ENCODE measurements around the gene GPX3. TPM values are rescaled to one million over a fixed set of nuclear protein-coding genes. Genes with fewer than 3 reads are reported as not detected.

Gene GPX3
- total and polyA plus RNA-seq, 10 of the 15 experiments (the other 5 are each of a cell fraction or from before 2014, with no cell fraction given): 0.04 to 1.0 (median 0.15) TPM; not detected in 3

- ChIA-PET POLR2A (interaction anchor here (1.9 kb wide), 1 partner anchor 17 kb away, joined by 6 read pairs; no protein-coding TSS in a partner anchor), CTCF (interaction anchor here (1.7 to 3.6 kb wide), 4 partner anchors 10 to 48 kb away, joined by 9 to 23 read pairs (median 12); no protein-coding TSS in a partner anchor), RAD21 (ENCODE audit: unreplicated experiment) (interaction anchor here (1.1 to 2.0 kb wide), 3 partner anchors 15 to 49 kb away, joined by 3 to 18 read pairs (median 3); no protein-coding TSS in a partner anchor), SMC1A (ENCODE audit: uncharacterized antibody, unreplicated experiment) (interaction anchor here (1.0 to 10.8 kb wide), 8 partner anchors 8 to 231 kb away, joined by 3 to 97 read pairs (median 6); partner anchors contain the start of gene ANXA6)
- peaks cover 97% of the 10 kb centered on the region for H3K79me2 ChIP-seq (ENCODE audit: control insufficient read depth, insufficient read depth, low read length)
- peaks cover 49 to 67% of the 10 kb centered on the region in 2 experiments for H3K36me3 ChIP-seq (ENCODE audit: control insufficient read depth in 2 of 2, insufficient read depth in 2 of 2, low read length in 1 of 2)
- H3K27me3 ChIP-seq (replicated peaks in 1 of 2; ENCODE audit: control insufficient read depth in 2 of 2, insufficient read depth in 2 of 2, low read length in 1 of 2): no peaks in the 10 kb centered on the region
- no peaks in the 10 kb centered on the region for H3K9me3 ChIP-seq (replicated peaks; ENCODE audit: control insufficient read depth, insufficient read depth, low read length)
- in situ Hi-C loops (cut with MboI) (no loop called here), intact Hi-C loops (cut with micrococcal nuclease; ENCODE audit: unreplicated experiment) (no loop called here)
- TF ChIP-seq CHD2 (IDR thresholded peaks at IDR 0.05; ENCODE audit: borderline replicate concordance, low read depth, low read length) (no peak), POLR2AphosphoS5 (IDR thresholded peaks at IDR 0.05; ENCODE audit: low read length) (0 out of 2 replicates have a peak, but pooled peaks have one; percentile 17), BACH1 (IDR thresholded peaks at IDR 0.05; ENCODE audit: borderline replicate concordance) (no peak), EGR1 (IDR thresholded peaks at IDR 0.05; ENCODE audit: borderline replicate concordance in 1 of 2, low read depth in 2 of 2, low read length in 2 of 2) (0 out of 3 replicates have a peak, but pooled peaks of 1 of the 2 experiments have one; percentile 18), FOXK2 (IDR thresholded peaks at IDR 0.05) (no peak), SREBF1 (IDR thresholded peaks at IDR 0.05; ENCODE audit: low read length) (no peak), MEF2A (IDR thresholded peaks at IDR 0.05; ENCODE audit: insufficient read depth, low read depth, low read length) (no peak), PAX8 (IDR thresholded peaks at IDR 0.05) (no peak), MLLT1 (IDR thresholded peaks at IDR 0.05) (no peak), IKZF1 (conservative IDR thresholded peaks at IDR 0.05) (no peak), ZNF384 (IDR thresholded peaks at IDR 0.05; ENCODE audit: borderline replicate concordance, low read depth, low read length) (no peak), TARDBP (IDR thresholded peaks at IDR 0.05; ENCODE audit: borderline replicate concordance) (no peak)
- peaks cover 41% of the 10 kb centered on the region for H4K20me1 ChIP-seq (ENCODE audit: control insufficient read depth, insufficient read depth)
- ATAC-seq (no peak), DNase-seq (ENCODE audit: low read depth, low spot score) (no peak), FAIRE-seq (no peak)
- H3K4me3 ChIP-seq: peak overlapping the region; percentile 6; the same call in 1 of the 2 replicates
- H3K9ac ChIP-seq (ENCODE audit: control insufficient read depth, insufficient read depth, low read length): no peak overlapping the region
- WGBS (ENCODE audit: insufficient coverage, insufficient replicate concordance, low lambda C conversion rate, missing lambda C conversion rate): 16% methylated on average over 6 of the region's 6 CpGs
- peaks cover 84% of the 10 kb centered on the region for H3K4me1 ChIP-seq (ENCODE audit: control insufficient read depth, insufficient read depth, low read length)
- BruUV-seq (replicated peaks): no TSS peak
- H3K27ac ChIP-seq (ENCODE audit: control insufficient read depth, insufficient read depth): peak overlapping the region; percentile 65
- no peak overlapping the region for H2AFZ ChIP-seq (ENCODE audit: control insufficient read depth, low read depth, low read length)
- H3K4me2 ChIP-seq (ENCODE audit: control insufficient read depth, insufficient read depth): peak overlapping the region; percentile 86; the same call in 1 of the 2 replicates
These were observed 46.5 kb downstream of the GPX3 start for GRCh38 chr5:151066920-151067319.
